Measurements from ENCODE around the gene MIOS.
A peak's percentile ranks its signal among the peaks of the same experiment; 100 is the strongest.

The MIOS gene

DNA sequence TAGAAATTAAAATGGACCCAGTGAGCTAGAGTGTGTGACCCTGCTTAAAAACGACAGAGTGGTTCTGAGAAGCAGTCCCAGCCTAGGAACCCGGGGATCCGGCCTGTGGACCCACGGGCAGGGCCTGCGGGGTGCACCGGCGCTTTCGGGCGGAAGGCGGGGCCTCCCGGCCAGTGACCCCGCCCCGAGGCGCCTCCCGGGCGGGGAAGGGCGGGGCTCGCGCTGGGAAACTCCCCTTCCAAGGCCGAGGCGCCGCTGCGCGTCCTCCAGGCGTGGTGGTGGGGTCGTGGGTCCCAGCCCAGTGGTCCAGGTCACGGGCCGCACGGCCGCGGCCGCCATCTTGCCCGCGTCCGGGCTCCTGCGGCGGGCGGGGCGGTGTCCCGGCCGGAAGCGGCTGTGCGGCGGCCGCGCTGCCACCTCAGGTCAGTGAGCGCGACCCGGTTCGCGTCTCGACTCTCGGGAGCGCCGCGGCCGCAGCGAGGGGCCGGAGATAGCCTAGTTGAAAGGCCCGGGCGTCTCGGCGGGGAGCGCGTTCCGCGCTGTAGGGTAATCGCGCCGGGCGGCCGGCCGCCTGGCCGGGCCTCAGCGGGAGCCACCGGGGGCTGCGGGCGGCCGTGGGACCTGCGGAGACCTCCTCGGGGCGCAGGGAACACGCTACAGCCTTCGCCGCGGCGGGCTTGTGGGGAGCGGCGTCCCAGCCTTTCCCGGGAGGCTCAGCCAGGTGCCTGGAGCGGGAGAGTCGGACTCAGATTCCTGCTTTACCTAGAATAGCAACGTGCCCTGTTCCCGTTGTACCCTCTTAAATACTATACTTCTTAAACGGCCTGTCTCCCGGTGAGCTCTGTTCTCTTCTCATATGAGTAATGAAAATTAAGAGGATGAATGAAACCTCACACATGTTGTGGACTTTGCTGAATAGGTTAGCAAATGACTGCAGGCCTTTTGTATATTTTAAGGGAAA lies at the start of gene MIOS:
MIOS (plus strand) TSS at position 234 of the 961 bp plus-strand sequence. CDS start 5,592 bp downstream, outside the sequence.
- H3K9ac ChIP-seq (ENCODE audit: low read length): peak within 1 kb of the TSS; percentile 86
- no peaks in the 10 kb centered on the region for H3K36me3 ChIP-seq (ENCODE audit: control insufficient read depth, insufficient read depth, low read length)
- peak within 1 kb of the TSS; percentile 38 for H3K4me3 ChIP-seq (ENCODE audit: low read length)
- no peaks in the 10 kb centered on the region for H3K27me3 ChIP-seq (ENCODE audit: control insufficient read depth, insufficient read depth, low read length)
- no peaks in the 10 kb centered on the region for H3K9me3 ChIP-seq (ENCODE audit: control insufficient read depth, low read length)
- H3K4me1 ChIP-seq (ENCODE audit: control insufficient read depth, insufficient read depth, low read length): peaks cover 21% of the 10 kb centered on the region

DNA sequence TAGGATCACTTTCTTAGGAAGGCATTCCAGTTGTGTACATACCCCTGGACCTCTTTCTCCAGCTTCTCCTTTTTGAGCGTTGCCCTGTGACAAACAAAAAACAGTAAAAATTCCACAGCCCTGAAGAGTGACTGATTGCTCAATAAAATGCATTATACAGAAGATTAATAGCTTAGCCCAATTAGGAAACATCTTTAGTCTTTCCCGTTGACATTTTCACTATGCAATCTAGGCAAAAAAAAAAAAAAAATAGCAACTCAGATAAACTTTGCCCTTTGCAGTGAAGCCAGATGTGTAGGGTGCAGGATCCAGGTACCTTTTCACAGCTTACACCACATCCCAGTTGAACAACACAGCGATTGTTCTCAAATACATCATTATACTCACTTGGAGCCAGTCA lies 48.9 kb upstream of the MIOS start:
- Histone ChIP-seq H3K4me1 (ENCODE audit: control insufficient read depth, insufficient read depth, low read length) (peaks cover 27% of the 10 kb centered on the region), H3K36me3 (ENCODE audit: control insufficient read depth, insufficient read depth, low read length) (no peaks in the 10 kb centered on the region), H3K27me3 (ENCODE audit: control insufficient read depth, insufficient read depth, low read length) (no peaks in the 10 kb centered on the region)

DNA sequence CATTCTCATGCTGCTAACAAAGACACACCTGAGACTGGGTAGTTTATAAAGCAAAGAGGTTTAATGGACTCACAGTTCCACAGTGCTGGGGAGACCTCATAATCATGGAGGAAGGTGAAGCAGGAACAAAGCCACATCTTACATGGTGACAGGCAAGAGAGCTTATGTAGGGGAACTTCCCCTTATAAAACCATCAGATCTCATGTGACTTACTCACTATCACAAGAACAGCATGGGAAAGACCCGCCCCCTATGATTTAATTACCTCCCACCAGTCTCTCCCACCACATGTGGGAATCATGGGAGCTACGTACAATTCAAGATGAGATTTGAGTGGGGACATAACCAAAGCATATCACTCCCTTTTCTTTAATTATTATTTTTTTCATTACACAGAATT lies 47.6 kb upstream of the MIOS start:
- H3K9me3 ChIP-seq (ENCODE audit: control insufficient read depth, low read length): no peaks in the 10 kb centered on the region
- H3K27me3 ChIP-seq (ENCODE audit: control insufficient read depth, insufficient read depth, low read length): no peaks in the 10 kb centered on the region
- no peak overlapping the region for H3K4me3 ChIP-seq (ENCODE audit: low read length)
- peaks cover 16% of the 10 kb centered on the region for H3K4me1 ChIP-seq (ENCODE audit: control insufficient read depth, insufficient read depth, low read length)
- no peaks in the 10 kb centered on the region for H3K36me3 ChIP-seq (ENCODE audit: control insufficient read depth, insufficient read depth, low read length)
- H3K9ac ChIP-seq (ENCODE audit: low read length): no peak overlapping the region

More for the DNA sequence above, 48.9 kb upstream of the MIOS start:
- no peak overlapping the region for H3K4me3 ChIP-seq (ENCODE audit: low read length)
- no peak overlapping the region for H3K9ac ChIP-seq (ENCODE audit: low read length)
- H3K9me3 ChIP-seq (ENCODE audit: control insufficient read depth, low read length): no peaks in the 10 kb centered on the region

DNA sequence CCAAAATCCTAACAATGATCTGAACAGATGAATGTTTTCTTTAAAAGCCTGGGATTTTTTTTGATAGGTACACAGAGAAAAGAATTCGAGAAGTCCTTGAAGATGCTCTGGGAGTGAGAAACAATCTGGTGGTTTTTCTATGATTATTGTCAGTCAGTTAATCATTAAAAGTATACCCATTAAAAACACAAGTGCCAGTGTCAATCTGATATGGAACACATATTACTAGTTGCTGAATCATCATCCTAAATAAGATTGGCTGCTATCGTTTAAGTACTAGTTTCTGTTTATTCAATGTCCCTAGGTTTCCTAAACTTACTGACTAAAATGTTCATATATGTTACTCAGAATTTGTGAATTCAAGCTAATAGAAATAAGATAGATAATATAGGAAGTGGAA lies 47.2 kb upstream of the MIOS start:
- no peaks in the 10 kb centered on the region for H3K9me3 ChIP-seq (ENCODE audit: control insufficient read depth, low read length)
- no peaks in the 10 kb centered on the region for H3K36me3 ChIP-seq (ENCODE audit: control insufficient read depth, insufficient read depth, low read length)
- peaks cover 16% of the 10 kb centered on the region for H3K4me1 ChIP-seq (ENCODE audit: control insufficient read depth, insufficient read depth, low read length)
- H3K9ac ChIP-seq (ENCODE audit: low read length): no peak overlapping the region
- H3K4me3 ChIP-seq (ENCODE audit: low read length): no peak overlapping the region
- no peaks in the 10 kb centered on the region for H3K27me3 ChIP-seq (ENCODE audit: control insufficient read depth, insufficient read depth, low read length)

DNA sequence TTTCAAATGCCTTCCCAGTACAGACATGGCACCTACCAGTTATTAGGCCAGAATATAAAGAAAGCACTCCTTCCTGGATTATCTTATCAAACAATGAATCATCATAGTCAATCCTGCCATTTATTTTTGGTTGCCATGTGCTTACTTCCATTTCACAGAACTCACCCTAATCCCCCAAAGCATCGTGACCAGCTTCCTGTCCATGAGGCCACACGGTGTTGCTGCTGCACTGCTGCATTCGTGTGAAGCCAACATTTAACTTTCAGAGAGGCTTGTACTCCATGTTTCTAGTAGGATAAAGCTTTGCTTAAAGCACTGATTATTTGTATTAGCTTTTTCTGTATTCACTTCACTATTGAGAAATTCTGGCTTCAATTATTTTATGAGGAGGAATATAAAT lies 45.4 kb upstream of the MIOS start:
- no peaks in the 10 kb centered on the region for H3K27me3 ChIP-seq (ENCODE audit: control insufficient read depth, insufficient read depth, low read length)
- no peak overlapping the region for H3K9ac ChIP-seq (ENCODE audit: low read length)
- no peak overlapping the region for H3K4me3 ChIP-seq (ENCODE audit: low read length)
- no peaks in the 10 kb centered on the region for H3K36me3 ChIP-seq (ENCODE audit: control insufficient read depth, insufficient read depth, low read length)
- H3K4me1 ChIP-seq (ENCODE audit: control insufficient read depth, insufficient read depth, low read length): peaks cover 12% of the 10 kb centered on the region
- H3K9me3 ChIP-seq (ENCODE audit: control insufficient read depth, low read length): no peaks in the 10 kb centered on the region

DNA sequence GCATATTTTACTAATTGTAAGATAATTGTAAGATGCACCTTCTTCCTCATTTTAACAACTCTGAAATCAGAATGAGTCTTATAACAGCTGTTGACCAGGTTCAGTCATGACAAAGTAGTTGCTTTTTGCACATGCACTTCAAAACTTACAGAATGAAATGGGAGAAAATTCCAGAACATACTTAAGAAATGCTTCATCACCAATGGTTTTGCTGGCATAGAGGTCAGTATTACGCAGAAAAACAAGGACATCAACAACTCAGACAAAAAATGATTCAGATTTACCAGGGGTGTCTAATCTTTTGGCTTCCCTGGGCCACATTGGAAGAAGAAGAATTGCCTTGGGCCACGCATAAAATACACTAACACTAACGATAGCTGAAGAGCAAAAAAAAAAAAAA lies 44.3 kb upstream of the MIOS start:
- no peaks in the 10 kb centered on the region for H3K9me3 ChIP-seq (ENCODE audit: control insufficient read depth, low read length)
- H3K4me3 ChIP-seq (ENCODE audit: low read length): no peak overlapping the region
- peaks cover 6% of the 10 kb centered on the region for H3K4me1 ChIP-seq (ENCODE audit: control insufficient read depth, insufficient read depth, low read length)
- no peaks in the 10 kb centered on the region for H3K36me3 ChIP-seq (ENCODE audit: control insufficient read depth, insufficient read depth, low read length)
- no peaks in the 10 kb centered on the region for H3K27me3 ChIP-seq (ENCODE audit: control insufficient read depth, insufficient read depth, low read length)
- H3K9ac ChIP-seq (ENCODE audit: low read length): no peak overlapping the region

DNA sequence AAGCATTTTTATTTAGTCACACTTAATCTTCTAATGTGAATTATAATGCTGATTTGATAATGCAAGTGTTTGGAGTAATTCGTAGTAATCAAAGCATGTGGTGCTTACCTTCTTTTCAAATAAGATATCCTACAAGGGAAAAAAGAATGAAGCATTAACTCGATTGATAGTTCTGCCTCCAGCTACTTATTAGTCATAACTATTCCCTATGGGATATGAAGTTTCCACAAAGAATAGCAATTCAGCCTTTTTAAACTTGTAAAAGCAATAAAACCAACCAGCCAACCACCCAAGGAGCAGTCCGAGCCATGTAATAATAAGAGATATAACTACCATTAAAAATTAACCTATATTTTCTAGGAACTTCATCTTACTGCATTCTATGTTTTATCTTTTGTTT lies 42.6 kb upstream of the MIOS start:
- H3K9me3 ChIP-seq (ENCODE audit: control insufficient read depth, low read length): no peaks in the 10 kb centered on the region
- H3K9ac ChIP-seq (ENCODE audit: low read length): no peak overlapping the region
- no peaks in the 10 kb centered on the region for H3K4me1 ChIP-seq (ENCODE audit: control insufficient read depth, insufficient read depth, low read length)
- H3K36me3 ChIP-seq (ENCODE audit: control insufficient read depth, insufficient read depth, low read length): no peaks in the 10 kb centered on the region
- no peak overlapping the region for H3K4me3 ChIP-seq (ENCODE audit: low read length)
- H3K27me3 ChIP-seq (ENCODE audit: control insufficient read depth, insufficient read depth, low read length): no peaks in the 10 kb centered on the region

DNA sequence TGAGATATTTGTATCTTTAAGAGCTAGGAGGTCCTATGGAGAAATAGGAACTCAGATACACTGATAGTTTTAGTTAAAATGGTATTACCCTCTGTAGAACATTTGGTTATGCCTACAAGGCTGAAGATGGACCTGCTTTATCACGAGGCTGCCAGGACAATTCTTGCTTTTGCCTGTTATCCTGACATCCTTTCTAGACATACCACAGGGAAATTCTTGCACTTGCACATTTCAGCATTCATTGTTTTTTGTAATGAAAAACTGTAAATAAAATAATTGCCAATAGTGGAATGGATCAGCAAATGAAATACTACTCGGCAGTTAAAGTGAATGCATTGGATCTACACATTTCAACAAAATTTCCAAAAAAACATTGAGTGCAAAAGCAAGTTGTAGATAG lies 40.7 kb upstream of the MIOS start:
- Histone ChIP-seq H3K4me3 (ENCODE audit: low read length) (no peak overlapping the region), H3K4me1 (ENCODE audit: control insufficient read depth, insufficient read depth, low read length) (no peaks in the 10 kb centered on the region), H3K9me3 (ENCODE audit: control insufficient read depth, low read length) (no peaks in the 10 kb centered on the region), H3K9ac (ENCODE audit: low read length) (no peak overlapping the region), H3K36me3 (ENCODE audit: control insufficient read depth, insufficient read depth, low read length) (no peaks in the 10 kb centered on the region), H3K27me3 (ENCODE audit: control insufficient read depth, insufficient read depth, low read length) (no peaks in the 10 kb centered on the region)

DNA sequence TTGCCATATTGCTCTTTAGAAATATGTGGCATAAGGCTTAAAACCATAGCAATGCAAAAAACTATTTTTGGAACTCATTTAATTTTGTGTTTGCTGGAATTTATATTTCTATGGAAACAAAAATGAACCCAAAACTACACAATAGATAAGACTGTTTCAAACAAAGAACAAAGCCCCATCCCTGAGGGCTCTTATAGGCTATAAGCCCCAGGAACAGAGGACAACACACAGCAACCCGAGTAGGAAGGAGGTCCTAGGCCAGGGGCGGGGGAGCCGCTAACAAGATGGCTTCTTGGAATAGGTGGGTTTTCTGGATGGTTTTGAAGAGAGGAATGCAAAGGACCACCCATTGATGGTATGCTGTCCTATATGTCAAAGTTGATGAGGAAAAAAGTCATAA lies 39.6 kb upstream of the MIOS start:
- H3K4me3 ChIP-seq (ENCODE audit: low read length): no peak overlapping the region
- H3K36me3 ChIP-seq (ENCODE audit: control insufficient read depth, insufficient read depth, low read length): no peaks in the 10 kb centered on the region

DNA sequence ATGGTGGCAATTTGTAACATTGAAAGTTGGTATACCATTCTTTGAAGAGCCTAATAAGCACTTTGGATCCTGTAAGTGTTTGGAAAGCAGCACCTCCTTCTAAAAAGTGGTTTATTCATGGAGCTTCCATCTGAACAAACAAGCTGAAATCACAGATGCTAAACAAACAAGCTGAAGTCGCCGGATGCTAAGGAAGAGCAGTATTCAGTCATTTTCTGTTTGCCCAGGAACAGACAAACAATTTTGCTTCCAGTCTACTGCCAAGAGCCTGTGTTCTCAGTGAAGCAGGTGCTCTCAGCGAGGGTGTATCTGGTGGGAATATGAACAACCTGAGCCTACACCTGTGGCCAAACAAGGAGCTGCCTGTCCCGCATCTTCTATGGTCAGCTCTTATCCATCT lies 37.4 kb upstream of the MIOS start:
- no peaks in the 10 kb centered on the region for H3K27me3 ChIP-seq (ENCODE audit: control insufficient read depth, insufficient read depth, low read length)

More for the DNA sequence above, 39.6 kb upstream of the MIOS start:
- Histone ChIP-seq H3K9me3 (ENCODE audit: control insufficient read depth, low read length) (no peaks in the 10 kb centered on the region), H3K4me1 (ENCODE audit: control insufficient read depth, insufficient read depth, low read length) (no peaks in the 10 kb centered on the region), H3K27me3 (ENCODE audit: control insufficient read depth, insufficient read depth, low read length) (no peaks in the 10 kb centered on the region), H3K9ac (ENCODE audit: low read length) (no peak overlapping the region)

DNA sequence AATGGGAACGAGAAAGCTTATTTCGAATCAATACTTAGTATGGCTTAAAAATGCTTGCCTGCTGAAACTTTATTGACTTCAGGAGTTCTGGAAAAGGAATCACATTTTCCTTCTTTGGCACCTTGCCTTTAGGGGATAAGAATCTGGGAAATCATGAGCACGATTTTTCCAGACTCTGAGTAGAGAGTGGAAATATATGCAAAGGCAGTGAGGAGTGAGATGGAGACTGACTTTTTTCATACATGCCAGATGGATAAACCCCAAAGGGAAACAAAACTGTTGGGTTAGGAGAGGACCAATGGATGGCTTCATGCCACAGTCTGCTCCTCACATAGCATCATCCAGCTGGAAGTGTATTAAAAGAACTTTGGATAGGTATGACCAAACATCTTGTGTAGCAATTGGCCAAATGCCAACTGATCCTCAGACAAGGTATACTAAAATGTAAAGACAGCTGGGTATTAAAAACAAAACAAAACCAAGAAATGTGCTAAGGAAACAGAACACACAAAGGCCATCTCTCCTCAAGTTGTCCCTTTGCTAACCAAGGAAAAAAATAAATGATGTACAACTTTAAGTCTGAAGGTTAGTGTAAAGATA lies 32.8 kb upstream of the MIOS start:
- Histone ChIP-seq H3K4me1 (ENCODE audit: control insufficient read depth, insufficient read depth, low read length) (no peaks in the 10 kb centered on the region), H3K36me3 (ENCODE audit: control insufficient read depth, insufficient read depth, low read length) (no peaks in the 10 kb centered on the region), H3K27me3 (ENCODE audit: control insufficient read depth, insufficient read depth, low read length) (no peaks in the 10 kb centered on the region), H3K9me3 (ENCODE audit: control insufficient read depth, low read length) (no peaks in the 10 kb centered on the region), H3K9ac (ENCODE audit: low read length) (no peak overlapping the region), H3K4me3 (ENCODE audit: low read length) (no peak overlapping the region)

More for the DNA sequence above, 37.4 kb upstream of the MIOS start:
- no peaks in the 10 kb centered on the region for H3K36me3 ChIP-seq (ENCODE audit: control insufficient read depth, insufficient read depth, low read length)
- H3K4me1 ChIP-seq (ENCODE audit: control insufficient read depth, insufficient read depth, low read length): no peaks in the 10 kb centered on the region
- H3K9ac ChIP-seq (ENCODE audit: low read length): no peak overlapping the region
- H3K9me3 ChIP-seq (ENCODE audit: control insufficient read depth, low read length): no peaks in the 10 kb centered on the region
- H3K4me3 ChIP-seq (ENCODE audit: low read length): no peak overlapping the region

DNA sequence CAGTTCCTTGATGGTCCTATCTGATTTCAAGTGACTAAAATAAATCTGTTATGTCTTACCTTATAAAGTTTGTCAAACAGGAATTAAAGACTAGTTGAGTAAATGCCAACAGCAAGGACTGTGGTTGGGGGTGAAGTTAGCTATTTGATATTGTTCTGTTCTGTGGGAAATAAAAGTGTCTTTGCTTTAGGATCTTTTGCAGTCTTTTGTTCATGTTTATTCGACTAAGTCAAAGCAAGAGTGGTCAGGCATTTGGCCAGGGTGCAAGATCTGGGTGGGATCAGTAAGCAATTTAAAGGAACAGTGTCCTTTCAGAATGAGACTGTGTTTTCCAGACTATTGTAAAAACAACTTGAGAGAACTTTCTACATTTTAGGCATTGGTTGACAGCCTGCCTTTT lies 31.0 kb upstream of the MIOS start, which contains the start of gene COL28A1:
COL28A1 (minus strand) TSS at position 183 of the 400 bp plus-strand sequence. CDS start 2,998 bp downstream, outside the sequence.
- Histone ChIP-seq H3K4me3 (ENCODE audit: low read length) (no peak within 1 kb of the TSS), H3K4me1 (ENCODE audit: control insufficient read depth, insufficient read depth, low read length) (no peaks in the 10 kb centered on the region), H3K9ac (ENCODE audit: low read length) (no peak within 1 kb of the TSS), H3K27me3 (ENCODE audit: control insufficient read depth, insufficient read depth, low read length) (no peaks in the 10 kb centered on the region), H3K36me3 (ENCODE audit: control insufficient read depth, insufficient read depth, low read length) (no peaks in the 10 kb centered on the region), H3K9me3 (ENCODE audit: control insufficient read depth, low read length) (no peaks in the 10 kb centered on the region)

Measured in mucosa of stomach (tissue), 1 donor.